ENCODE results near the gene PLA2G7.

The PLA2G7 gene

GRCh38 chr6:46719099-46719498 lies 16.1 kb downstream of the PLA2G7 start:
- TF ChIP-seq ZC3H10 (CRISPR knock-in tag; IDR thresholded peaks at IDR 0.05) (no peak), OSR1 (CRISPR knock-in tag; IDR thresholded peaks at IDR 0.05) (no peak)
- ATAC-seq, result no peak

GRCh38 chr6:46715141-46715540 lies 20.0 kb downstream of the PLA2G7 start:
- no peak for ATAC-seq

More at GRCh38 chr6:46715141-46715540, 20.0 kb downstream of the PLA2G7 start:
- TF ChIP-seq ZNF70 (CRISPR knock-in tag; IDR thresholded peaks at IDR 0.05) (no peak), TSHZ2 (CRISPR knock-in tag; IDR thresholded peaks at IDR 0.05) (no peak), GLIS3 (CRISPR knock-in tag; IDR thresholded peaks at IDR 0.05) (no peak), ZC3H10 (CRISPR knock-in tag; IDR thresholded peaks at IDR 0.05) (no peak), ISL1 (CRISPR knock-in tag; IDR thresholded peaks at IDR 0.05) (no peak), POU6F1 (CRISPR knock-in tag; IDR thresholded peaks at IDR 0.05; ENCODE audit: borderline replicate concordance, low read depth) (no peak), CSDC2 (CRISPR knock-in tag; IDR thresholded peaks at IDR 0.05) (no peak), PATZ1 (CRISPR knock-in tag; IDR thresholded peaks at IDR 0.05; ENCODE audit: borderline replicate concordance) (no peak), CSRNP3 (CRISPR knock-in tag; IDR thresholded peaks at IDR 0.05) (no peak), ZNF565 (CRISPR knock-in tag; conservative IDR thresholded peaks at IDR 0.05; ENCODE audit: low read depth) (no peak), ESRRG (CRISPR knock-in tag; IDR thresholded peaks at IDR 0.05) (no peak), CREB5 (CRISPR knock-in tag; IDR thresholded peaks at IDR 0.05; ENCODE audit: low read depth) (no peak), TOX (CRISPR knock-in tag; IDR thresholded peaks at IDR 0.05; ENCODE audit: borderline replicate concordance) (no peak), SNAI2 (CRISPR knock-in tag; IDR thresholded peaks at IDR 0.05) (no peak), OSR1 (CRISPR knock-in tag; IDR thresholded peaks at IDR 0.05) (no peak), ARNTL (CRISPR knock-in tag; IDR thresholded peaks at IDR 0.05; ENCODE audit: borderline replicate concordance, low read depth) (no peak), ZFP30 (CRISPR knock-in tag; IDR thresholded peaks at IDR 0.05) (no peak), TCF4 (CRISPR knock-in tag; IDR thresholded peaks at IDR 0.05; ENCODE audit: borderline replicate concordance) (no peak), ZNF8 (CRISPR knock-in tag; IDR thresholded peaks at IDR 0.05) (no peak), RARB (CRISPR knock-in tag; IDR thresholded peaks at IDR 0.05) (no peak)
